HepG2 (cell line): ENCODE data around the gene DCAF6.

Experiments used
- CEBPB ChIP-seq: IDR thresholded peaks from 2 replicates; pipeline ENCODE4 v1.6.1; 2011; ENCODE audit warnings: low read depth, low read length, improper control_type of control experiment, borderline replicate concordance
- CTCF ChIP-seq: sonication (generic); formaldehyde crosslinking; IDR thresholded peaks from 2 replicates; pipeline ENCODE4 v1.5.0; 2020; ENCODE audit warnings: mild to moderate bottlenecking, missing genetic modification reagents, moderate library complexity
- SMAD3 ChIP-seq: sonication (generic); formaldehyde crosslinking; IDR thresholded peaks from 2 replicates; pipeline ENCODE4 v1.4.0; 2020; ENCODE audit warnings: missing genetic modification reagents

- TF ChIP-seq CTCF (no peak), SMAD3 (CRISPR knock-in tag) (no peak), CEBPB (no peak)
Observed at GRCh38 chr1:168102487-168102886, 166.0 kb downstream of the DCAF6 start.
